NCI-H2107 (cell line): ENCODE results near the gene IL17RE.
A peak's percentile ranks its signal among the peaks of the same experiment; 100 is the strongest.
"Not testable (repeated sequence)": the region's sequence is repeated elsewhere in the genome, so short reads cannot be mapped to it uniquely, and the experiment has no call there.

Experiments
- DNase-seq: peaks from one replicate; lab custom pipeline; 2025; lab: John Stamatoyannopoulos, UW

The IL17RE gene

GRCh38 chr3:9933561-9934234, 31.1 kb downstream of the IL17RE start, which contains the start of gene CRELD1:
Gene CRELD1 (plus strand): TSS chr3:9933834. CDS start chr3:9934439, 605 bp downstream.
- DNase-seq: peak; percentile 62

GRCh38 chr3:9934235-9934621, 31.6 kb downstream of the IL17RE start:
- DNase-seq: no peak

DNA sequence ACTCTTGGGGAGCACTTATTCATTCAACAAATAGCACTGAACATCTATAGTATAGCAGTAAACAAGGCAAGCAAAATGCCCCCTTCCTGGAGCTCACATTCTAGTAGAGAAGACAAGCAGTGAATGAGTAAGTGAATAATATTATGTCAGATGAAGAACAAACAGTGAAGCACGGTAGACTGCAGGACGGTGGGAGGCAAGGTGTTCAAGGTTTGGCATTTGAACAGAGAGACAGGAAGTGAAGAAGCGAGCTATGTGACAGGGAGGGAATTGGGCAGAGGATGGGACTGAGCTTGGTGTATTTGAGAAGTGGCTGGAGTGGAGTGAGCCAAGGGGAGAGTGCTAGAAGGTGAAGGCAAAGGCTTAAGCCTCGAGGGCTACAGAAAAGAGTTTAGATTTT, 32.3 kb downstream of the IL17RE start:
- DNase-seq: no peak

DNA sequence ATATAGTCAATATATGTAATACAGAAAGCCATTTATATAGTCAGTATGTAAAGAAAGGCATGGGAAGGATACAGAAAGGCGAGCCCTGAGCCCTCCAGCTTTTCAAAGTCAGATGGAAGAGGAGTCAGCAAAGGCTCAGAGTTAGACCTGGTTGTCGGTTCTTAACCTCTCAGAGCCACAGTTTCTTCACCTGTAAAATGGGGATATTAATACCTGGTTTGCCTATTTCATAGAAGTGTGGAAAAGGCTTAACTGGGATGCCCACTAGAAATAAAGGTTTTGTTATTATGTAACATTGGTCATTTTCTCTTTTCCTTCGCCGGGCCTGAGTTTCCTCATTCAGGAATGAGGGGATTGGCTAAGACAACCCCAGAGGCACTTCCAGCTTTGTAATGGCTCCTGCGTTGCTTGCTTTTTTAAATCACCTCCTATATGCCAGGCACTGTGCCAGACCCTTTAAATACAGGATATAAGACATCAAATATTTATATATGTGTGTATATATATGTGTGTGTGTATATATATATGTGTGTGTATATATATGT, 33.4 kb downstream of the IL17RE start:
- DNase-seq: no peak

- no peak for DNase-seq
Observed at GRCh38 chr3:9937486-9938238, 35.0 kb downstream of the IL17RE start.

- DNase-seq: no peak
Observed at GRCh38 chr3:9938966-9939365, 36.3 kb downstream of the IL17RE start.

GRCh38 chr3:9939906-9940305, 37.3 kb downstream of the IL17RE start:
- DNase-seq: not testable (repeated sequence)

DNA sequence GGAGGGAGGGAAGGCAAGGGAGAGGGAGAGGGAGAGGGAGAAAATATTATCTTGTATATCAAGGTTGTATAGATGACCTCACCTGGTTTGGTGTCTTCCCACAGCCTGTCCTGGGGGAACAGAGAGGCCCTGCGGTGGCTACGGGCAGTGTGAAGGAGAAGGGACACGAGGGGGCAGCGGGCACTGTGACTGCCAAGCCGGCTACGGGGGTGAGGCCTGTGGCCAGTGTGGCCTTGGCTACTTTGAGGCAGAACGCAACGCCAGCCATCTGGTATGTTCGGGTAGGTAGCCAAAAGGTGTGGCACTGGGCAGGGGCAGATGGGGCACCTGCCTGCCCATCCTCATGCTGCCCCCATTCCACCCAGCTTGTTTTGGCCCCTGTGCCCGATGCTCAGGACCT, 38.1 kb downstream of the IL17RE start:
- DNase-seq: no peak

DNA sequence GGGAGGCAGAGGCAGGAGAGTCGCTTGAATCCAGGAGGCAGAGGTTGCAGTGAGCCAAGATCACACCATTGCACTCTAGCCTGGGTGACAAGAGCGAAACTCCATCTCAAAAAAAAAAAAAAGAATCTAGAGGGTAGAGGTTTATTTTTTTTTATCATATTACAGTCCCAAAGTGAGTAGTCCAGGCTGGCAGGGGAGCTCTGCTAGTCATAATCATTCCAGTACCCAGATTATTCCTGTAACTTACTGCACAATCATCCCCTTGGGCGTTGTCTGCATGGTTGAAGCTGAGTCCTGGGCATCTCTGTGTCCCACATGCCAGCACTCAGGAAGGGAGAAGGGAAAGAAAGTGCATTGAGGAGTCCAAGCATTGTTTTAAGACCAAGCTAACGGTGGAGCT, 39.5 kb downstream of the IL17RE start:
- no peak for DNase-seq

- DNase-seq: no peak
Observed at GRCh38 chr3:9942934-9943690, 40.5 kb downstream of the IL17RE start.

DNA sequence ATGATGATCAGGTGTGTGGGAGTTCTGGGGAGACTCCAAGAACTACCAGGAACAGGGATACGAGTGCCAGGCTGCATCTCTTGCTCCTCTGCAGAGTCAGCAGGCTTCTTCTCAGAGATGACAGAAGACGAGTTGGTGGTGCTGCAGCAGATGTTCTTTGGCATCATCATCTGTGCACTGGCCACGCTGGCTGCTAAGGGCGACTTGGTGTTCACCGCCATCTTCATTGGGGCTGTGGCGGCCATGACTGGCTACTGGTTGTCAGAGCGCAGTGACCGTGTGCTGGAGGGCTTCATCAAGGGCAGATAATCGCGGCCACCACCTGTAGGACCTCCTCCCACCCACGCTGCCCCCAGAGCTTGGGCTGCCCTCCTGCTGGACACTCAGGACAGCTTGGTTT, 41.6 kb downstream of the IL17RE start:
- no peak for DNase-seq

- DNase-seq: no peak
Observed at GRCh38 chr3:9945358-9945757, 42.7 kb downstream of the IL17RE start.

DNA sequence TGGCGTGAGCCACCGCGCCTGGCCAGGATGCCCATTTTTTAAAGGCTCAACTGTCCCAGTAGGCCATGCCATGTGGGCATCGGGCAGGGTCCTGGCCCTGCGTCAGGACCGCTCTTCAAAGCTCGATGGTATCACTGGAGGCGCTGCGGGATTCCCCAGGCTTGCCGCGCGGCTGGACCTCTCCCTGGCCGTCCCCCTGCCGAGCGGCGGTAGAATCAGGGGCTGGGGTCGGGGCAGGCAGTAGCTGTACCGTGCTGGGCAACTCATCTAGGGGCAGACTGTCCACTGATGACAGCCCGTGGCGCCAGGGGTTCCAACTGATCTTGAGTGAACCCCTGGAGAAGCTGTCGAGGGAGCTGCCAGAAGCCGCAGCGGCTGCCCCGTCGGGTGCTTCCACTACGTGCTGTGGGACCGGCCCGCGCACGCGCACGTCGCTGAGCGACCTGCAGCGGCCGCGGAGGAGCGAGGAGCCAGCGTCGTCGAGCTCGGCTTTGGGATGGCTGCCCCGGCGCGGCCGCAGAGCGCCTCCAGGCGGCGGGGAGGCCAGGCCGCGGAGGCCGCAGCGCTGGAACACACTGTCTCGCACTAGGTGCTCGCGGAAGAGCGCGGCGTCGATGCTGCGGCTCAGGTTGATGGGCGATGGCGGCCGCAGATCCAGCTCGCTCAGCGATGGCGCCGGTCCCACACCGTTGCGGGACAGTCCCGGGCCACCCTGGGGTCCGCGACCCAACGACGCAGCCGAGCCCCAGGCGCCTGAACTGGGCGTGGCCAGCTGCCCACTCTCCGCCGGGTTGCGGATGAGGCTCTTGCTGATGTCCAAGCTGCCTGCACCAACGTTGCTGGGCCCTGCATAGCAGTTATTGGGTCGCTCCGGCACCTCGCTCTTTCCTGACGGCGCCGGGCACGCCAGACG, 43.7 kb downstream of the IL17RE start:
- peak; percentile 36 for DNase-seq

- DNase-seq: peak; percentile 46
Observed at GRCh38 chr3:9947025-9947995, 44.7 kb downstream of the IL17RE start.

DNA sequence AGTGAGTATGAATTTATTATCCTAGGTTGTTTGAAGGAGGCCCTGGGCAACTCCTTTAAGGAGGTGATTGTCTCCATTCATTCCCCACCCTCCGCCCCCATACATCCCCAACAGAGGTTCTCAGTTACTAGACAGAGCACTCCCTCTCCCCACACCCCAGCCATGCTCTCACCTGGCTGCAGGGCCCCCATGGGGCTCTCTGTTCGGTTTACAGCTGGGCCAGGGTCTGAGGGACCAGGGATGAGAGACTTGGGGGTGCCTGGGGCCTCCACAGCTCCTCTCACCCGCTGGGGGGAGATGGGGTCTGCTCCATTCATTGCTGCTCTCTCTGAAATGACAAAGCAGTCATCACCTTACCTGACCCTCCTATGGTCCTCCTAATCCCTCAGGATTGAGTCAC, 45.9 kb downstream of the IL17RE start:
- no peak for DNase-seq

- no peak for DNase-seq
Observed at GRCh38 chr3:9949115-9949514, 46.5 kb downstream of the IL17RE start.

- no peak for DNase-seq
Observed at GRCh38 chr3:9949626-9950025, 47.0 kb downstream of the IL17RE start.

- DNase-seq: no peak
Observed at GRCh38 chr3:9951126-9951525, 48.5 kb downstream of the IL17RE start.

DNA sequence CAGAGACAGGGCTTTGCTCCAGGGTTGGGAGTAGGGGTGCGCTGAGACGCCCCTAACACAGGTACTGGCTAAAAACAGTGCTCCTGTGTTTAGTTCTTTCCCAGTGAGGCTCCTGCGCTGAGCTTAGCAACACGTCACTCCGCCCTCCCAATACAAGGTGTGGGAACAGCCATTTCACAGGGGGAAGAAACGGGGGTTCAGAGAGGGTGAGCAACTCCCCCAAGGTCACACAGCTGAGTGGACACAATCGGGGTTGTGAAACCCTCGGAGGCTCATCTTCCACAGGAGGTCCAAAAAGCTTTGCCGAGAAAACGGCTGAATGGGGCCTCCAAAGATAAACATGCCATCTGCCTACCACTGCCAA, 48.9 kb downstream of the IL17RE start:
- no peak for DNase-seq
